ENCODE data around the gene PEA15.

PEA15 gene

GRCh38 chr1:160205242-160206035 is at the start of gene PEA15:
Gene PEA15 (plus strand): TSS chr1:160205384. CDS start chr1:160211545, 6,161 bp downstream.
- Histone ChIP-seq H3K4me1 (ENCODE audit: insufficient read depth, insufficient read length) (peaks cover 34% of the 10 kb centered on the region), H3K9me3 (ENCODE audit: insufficient read depth, low read length) (no peaks in the 10 kb centered on the region), H3K27me3 (ENCODE audit: insufficient read depth, insufficient read length) (peaks cover 3% of the 10 kb centered on the region), H3K4me3 (ENCODE audit: insufficient read length, low read depth) (peak within 1 kb of the TSS; percentile 98), H3K9ac (ENCODE audit: insufficient read length, low read depth) (peak within 1 kb of the TSS; percentile 99), H3K36me3 (ENCODE audit: insufficient read depth, insufficient read length, low read length) (peaks cover 47% of the 10 kb centered on the region)
- TF ChIP-seq YY1 (IDR thresholded peaks at IDR 0.05; ENCODE audit: insufficient read depth, insufficient read length): no peak
- no peak for TF ChIP-seq SUZ12 (IDR thresholded peaks at IDR 0.05; ENCODE audit: extremely low read depth, insufficient read depth, insufficient read length)
- no peak for TF ChIP-seq ZNF274 (IDR thresholded peaks at IDR 0.05; ENCODE audit: low read depth, low read length)
- DNase-seq (ENCODE audit: low read depth, low spot score): peak; percentile 68

GRCh38 chr1:160156361-160156760 is 48.8 kb upstream of the PEA15 start:
- Histone ChIP-seq H3K4me1 (ENCODE audit: insufficient read depth, insufficient read length) (no peaks in the 10 kb centered on the region), H3K4me3 (ENCODE audit: insufficient read length, low read depth) (no peak overlapping the region), H3K9ac (ENCODE audit: insufficient read length, low read depth) (no peak overlapping the region), H3K36me3 (ENCODE audit: insufficient read depth, insufficient read length, low read length) (no peaks in the 10 kb centered on the region), H3K27me3 (ENCODE audit: insufficient read depth, insufficient read length) (no peaks in the 10 kb centered on the region), H3K9me3 (ENCODE audit: insufficient read depth, low read length) (no peaks in the 10 kb centered on the region)
- no peak for DNase-seq (ENCODE audit: low read depth, low spot score)
- TF ChIP-seq SUZ12 (IDR thresholded peaks at IDR 0.05; ENCODE audit: extremely low read depth, insufficient read depth, insufficient read length) (no peak), YY1 (IDR thresholded peaks at IDR 0.05; ENCODE audit: insufficient read depth, insufficient read length) (no peak), ZNF274 (IDR thresholded peaks at IDR 0.05; ENCODE audit: low read depth, low read length) (no peak)

- Histone ChIP-seq H3K4me3 (ENCODE audit: insufficient read length, low read depth) (no peak overlapping the region), H3K27me3 (ENCODE audit: insufficient read depth, insufficient read length) (no peaks in the 10 kb centered on the region), H3K36me3 (ENCODE audit: insufficient read depth, insufficient read length, low read length) (no peaks in the 10 kb centered on the region), H3K4me1 (ENCODE audit: insufficient read depth, insufficient read length) (no peaks in the 10 kb centered on the region), H3K9ac (ENCODE audit: insufficient read length, low read depth) (no peak overlapping the region), H3K9me3 (ENCODE audit: insufficient read depth, low read length) (no peaks in the 10 kb centered on the region)
- no peak for DNase-seq (ENCODE audit: low read depth, low spot score)
- TF ChIP-seq ZNF274 (IDR thresholded peaks at IDR 0.05; ENCODE audit: low read depth, low read length): no peak
- TF ChIP-seq YY1 (IDR thresholded peaks at IDR 0.05; ENCODE audit: insufficient read depth, insufficient read length): no peak
- no peak for TF ChIP-seq SUZ12 (IDR thresholded peaks at IDR 0.05; ENCODE audit: extremely low read depth, insufficient read depth, insufficient read length)
These were observed 48.0 kb upstream of the PEA15 start for GRCh38 chr1:160157174-160157573.

- no peaks in the 10 kb centered on the region for H3K9me3 ChIP-seq (ENCODE audit: insufficient read depth, low read length)
- DNase-seq (ENCODE audit: low read depth, low spot score): no peak
- no peaks in the 10 kb centered on the region for H3K36me3 ChIP-seq (ENCODE audit: insufficient read depth, insufficient read length, low read length)
- no peak overlapping the region for H3K4me3 ChIP-seq (ENCODE audit: insufficient read length, low read depth)
- H3K9ac ChIP-seq (ENCODE audit: insufficient read length, low read depth): no peak overlapping the region
- TF ChIP-seq ZNF274 (IDR thresholded peaks at IDR 0.05; ENCODE audit: low read depth, low read length): no peak
- TF ChIP-seq YY1 (IDR thresholded peaks at IDR 0.05; ENCODE audit: insufficient read depth, insufficient read length): no peak
- TF ChIP-seq SUZ12 (IDR thresholded peaks at IDR 0.05; ENCODE audit: extremely low read depth, insufficient read depth, insufficient read length): no peak
- H3K4me1 ChIP-seq (ENCODE audit: insufficient read depth, insufficient read length): peaks cover 3% of the 10 kb centered on the region
- no peaks in the 10 kb centered on the region for H3K27me3 ChIP-seq (ENCODE audit: insufficient read depth, insufficient read length)
These were observed 47.2 kb upstream of the PEA15 start for GRCh38 chr1:160158031-160158430.

GRCh38 chr1:160158534-160158933 is 46.6 kb upstream of the PEA15 start:
- H3K4me1 ChIP-seq (ENCODE audit: insufficient read depth, insufficient read length): peaks cover 3% of the 10 kb centered on the region
- TF ChIP-seq ZNF274 (IDR thresholded peaks at IDR 0.05; ENCODE audit: low read depth, low read length) (no peak), YY1 (IDR thresholded peaks at IDR 0.05; ENCODE audit: insufficient read depth, insufficient read length) (no peak), SUZ12 (IDR thresholded peaks at IDR 0.05; ENCODE audit: extremely low read depth, insufficient read depth, insufficient read length) (no peak)
- H3K9me3 ChIP-seq (ENCODE audit: insufficient read depth, low read length): no peaks in the 10 kb centered on the region
- H3K4me3 ChIP-seq (ENCODE audit: insufficient read length, low read depth): no peak overlapping the region
- H3K36me3 ChIP-seq (ENCODE audit: insufficient read depth, insufficient read length, low read length): no peaks in the 10 kb centered on the region
- no peak overlapping the region for H3K9ac ChIP-seq (ENCODE audit: insufficient read length, low read depth)
- no peak for DNase-seq (ENCODE audit: low read depth, low spot score)
- no peaks in the 10 kb centered on the region for H3K27me3 ChIP-seq (ENCODE audit: insufficient read depth, insufficient read length)

- H3K9me3 ChIP-seq (ENCODE audit: insufficient read depth, low read length): no peaks in the 10 kb centered on the region
- no peak for DNase-seq (ENCODE audit: low read depth, low spot score)
- TF ChIP-seq SUZ12 (IDR thresholded peaks at IDR 0.05; ENCODE audit: extremely low read depth, insufficient read depth, insufficient read length) (no peak), ZNF274 (IDR thresholded peaks at IDR 0.05; ENCODE audit: low read depth, low read length) (no peak)
- no peaks in the 10 kb centered on the region for H3K27me3 ChIP-seq (ENCODE audit: insufficient read depth, insufficient read length)
- no peak overlapping the region for H3K9ac ChIP-seq (ENCODE audit: insufficient read length, low read depth)
- H3K36me3 ChIP-seq (ENCODE audit: insufficient read depth, insufficient read length, low read length): no peaks in the 10 kb centered on the region
- peaks cover 3% of the 10 kb centered on the region for H3K4me1 ChIP-seq (ENCODE audit: insufficient read depth, insufficient read length)
- H3K4me3 ChIP-seq (ENCODE audit: insufficient read length, low read depth): no peak overlapping the region
These were observed 45.3 kb upstream of the PEA15 start for GRCh38 chr1:160159846-160160245.

GRCh38 chr1:160161965-160162705 is 43.0 kb upstream of the PEA15 start:
- H3K4me1 ChIP-seq (ENCODE audit: insufficient read depth, insufficient read length): peaks cover 3% of the 10 kb centered on the region
- TF ChIP-seq SUZ12 (IDR thresholded peaks at IDR 0.05; ENCODE audit: extremely low read depth, insufficient read depth, insufficient read length) (no peak), YY1 (IDR thresholded peaks at IDR 0.05; ENCODE audit: insufficient read depth, insufficient read length) (no peak), ZNF274 (IDR thresholded peaks at IDR 0.05; ENCODE audit: low read depth, low read length) (no peak)
- H3K36me3 ChIP-seq (ENCODE audit: insufficient read depth, insufficient read length, low read length): no peaks in the 10 kb centered on the region
- H3K4me3 ChIP-seq (ENCODE audit: insufficient read length, low read depth): no peak overlapping the region
- H3K27me3 ChIP-seq (ENCODE audit: insufficient read depth, insufficient read length): peaks cover 14% of the 10 kb centered on the region
- no peak overlapping the region for H3K9ac ChIP-seq (ENCODE audit: insufficient read length, low read depth)
- DNase-seq (ENCODE audit: low read depth, low spot score): peak; percentile 72
- H3K9me3 ChIP-seq (ENCODE audit: insufficient read depth, low read length): no peaks in the 10 kb centered on the region

Data from NT2/D1 (cell line).